Measurements from ENCODE around the gene MTO1. TPM values are rescaled to one million over a fixed set of nuclear protein-coding genes. Genes with fewer than 3 reads are reported as not detected.
"Not testable (repeated sequence)": the region's sequence is repeated elsewhere in the genome, so short reads cannot be mapped to it uniquely, and the experiment has no call there.

The MTO1 gene
- total RNA-seq, 2 donors from 2014 or later = 17.2 to 19.6 TPM

DNA sequence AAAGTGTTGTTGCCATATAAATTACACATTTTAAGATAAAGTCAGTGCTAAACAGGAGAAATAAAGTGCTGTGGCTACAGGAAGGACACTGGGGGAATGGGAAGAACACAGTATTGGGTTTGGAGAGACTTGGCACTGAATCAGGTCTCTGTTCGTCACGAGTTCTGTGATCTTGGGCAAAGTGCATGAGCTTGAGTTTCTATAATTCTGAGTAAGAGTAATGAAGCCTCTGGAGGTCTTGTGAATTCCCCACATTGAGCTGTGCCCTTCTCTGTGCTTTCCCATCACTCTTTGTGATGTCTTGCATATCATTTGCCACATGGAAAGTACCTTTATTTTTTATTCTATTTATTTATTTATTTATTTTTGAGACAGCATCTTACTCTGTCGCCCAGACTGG is 76.1 kb downstream of the MTO1 start:
- H3K4me1 ChIP-seq (replicated peaks) = no peaks in the 10 kb centered on the region
- 86% methylated on average over 3 of the region's 3 CpGs for WGBS
- no peaks in the 10 kb centered on the region for H3K27me3 ChIP-seq (replicated peaks; ENCODE audit: insufficient read depth)
- H3K9me3 ChIP-seq = no peaks in the 10 kb centered on the region
- H3K4me3 ChIP-seq = no peak overlapping the region
- no peak overlapping the region for H3K27ac ChIP-seq
- no peak for DNase-seq (ENCODE audit: low spot score)
- TF ChIP-seq POLR2A (IDR thresholded peaks at IDR 0.05) (no peak), POLR2AphosphoS5 (IDR thresholded peaks at IDR 0.05) (no peak)
- TF ChIP-seq, protein P1, sequence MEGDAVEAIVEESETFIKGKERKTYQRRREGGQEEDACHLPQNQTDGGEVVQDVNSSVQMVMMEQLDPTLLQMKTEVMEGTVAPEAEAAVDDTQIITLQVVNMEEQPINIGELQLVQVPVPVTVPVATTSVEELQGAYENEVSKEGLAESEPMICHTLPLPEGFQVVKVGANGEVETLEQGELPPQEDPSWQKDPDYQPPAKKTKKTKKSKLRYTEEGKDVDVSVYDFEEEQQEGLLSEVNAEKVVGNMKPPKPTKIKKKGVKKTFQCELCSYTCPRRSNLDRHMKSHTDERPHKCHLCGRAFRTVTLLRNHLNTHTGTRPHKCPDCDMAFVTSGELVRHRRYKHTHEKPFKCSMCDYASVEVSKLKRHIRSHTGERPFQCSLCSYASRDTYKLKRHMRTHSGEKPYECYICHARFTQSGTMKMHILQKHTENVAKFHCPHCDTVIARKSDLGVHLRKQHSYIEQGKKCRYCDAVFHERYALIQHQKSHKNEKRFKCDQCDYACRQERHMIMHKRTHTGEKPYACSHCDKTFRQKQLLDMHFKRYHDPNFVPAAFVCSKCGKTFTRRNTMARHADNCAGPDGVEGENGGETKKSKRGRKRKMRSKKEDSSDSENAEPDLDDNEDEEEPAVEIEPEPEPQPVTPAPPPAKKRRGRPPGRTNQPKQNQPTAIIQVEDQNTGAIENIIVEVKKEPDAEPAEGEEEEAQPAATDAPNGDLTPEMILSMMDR (IDR thresholded peaks at IDR 0.05) = no peak
- intact Hi-C loops (cut with DNase I) = no loop called here
- no peaks in the 10 kb centered on the region for H3K36me3 ChIP-seq

DNA sequence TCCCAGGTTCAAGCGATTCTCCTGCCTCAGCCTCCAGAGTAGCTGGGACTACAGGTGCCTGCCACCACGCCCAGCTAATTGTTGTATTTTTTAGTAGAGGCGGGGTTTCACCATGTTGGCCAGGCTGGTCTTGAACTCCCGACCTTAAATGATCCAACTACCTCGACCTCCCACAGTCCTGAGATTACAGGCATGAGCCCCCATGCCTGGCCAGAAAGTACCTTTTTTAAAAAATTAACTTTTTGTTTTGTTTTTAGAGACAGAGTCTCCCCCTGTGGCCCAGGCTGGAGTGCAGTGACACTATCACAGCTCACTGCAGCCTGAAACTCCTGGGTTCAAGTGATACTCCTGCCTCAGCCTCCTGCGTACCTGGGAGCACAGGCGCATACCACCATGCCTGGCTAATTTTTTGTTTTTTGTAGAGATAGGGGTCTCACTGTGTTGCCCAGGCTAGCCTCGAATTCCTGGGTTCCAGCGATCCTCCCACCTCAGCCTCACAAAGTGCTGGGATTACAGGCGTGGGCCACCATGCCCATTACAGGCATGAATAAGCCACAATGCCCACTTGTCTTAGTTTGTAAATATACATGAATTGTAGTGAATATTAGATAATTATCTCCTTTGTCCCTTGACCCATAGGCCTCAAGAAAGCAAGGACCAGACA is 76.7 kb downstream of the MTO1 start:
- Histone ChIP-seq H3K27me3 (replicated peaks; ENCODE audit: insufficient read depth) (no peaks in the 10 kb centered on the region), H3K27ac (no peak overlapping the region), H3K4me1 (replicated peaks) (no peaks in the 10 kb centered on the region), H3K9me3 (no peaks in the 10 kb centered on the region), H3K4me3 (no peak overlapping the region), H3K36me3 (no peaks in the 10 kb centered on the region)
- 93% methylated on average over 10 of the region's 10 CpGs for WGBS
- TF ChIP-seq, protein P1 (IDR thresholded peaks at IDR 0.05) = no peak
- TF ChIP-seq POLR2A (IDR thresholded peaks at IDR 0.05) = no peak
- TF ChIP-seq POLR2AphosphoS5 (IDR thresholded peaks at IDR 0.05) = no peak
- intact Hi-C loops (cut with DNase I) = no loop called here
- DNase-seq (ENCODE audit: low spot score) = no peak

DNA sequence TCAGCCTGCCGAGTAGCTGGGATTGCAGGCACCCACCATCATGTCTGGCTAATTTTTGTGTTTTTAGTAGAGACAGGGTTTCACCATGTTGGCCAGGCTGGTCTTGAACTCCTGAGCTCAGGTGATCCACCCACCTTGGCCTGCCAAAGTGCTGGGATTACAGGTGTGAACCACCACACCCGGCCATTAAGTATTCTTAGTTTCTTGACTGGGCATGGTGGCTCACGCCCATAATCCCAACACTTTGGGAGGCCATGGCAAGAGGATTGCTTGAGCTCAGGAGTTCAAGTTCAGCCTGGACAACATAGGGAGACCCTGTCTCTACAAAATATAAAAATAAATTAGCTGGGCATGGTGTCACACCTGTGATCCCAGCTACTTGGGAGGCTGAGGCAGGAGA is 80.9 kb downstream of the MTO1 start:
- H3K27ac ChIP-seq; H3K27me3 ChIP-seq (replicated peaks; ENCODE audit: insufficient read depth); H3K4me1 ChIP-seq (replicated peaks); H3K9me3 ChIP-seq; H3K36me3 ChIP-seq; DNase-seq (ENCODE audit: low spot score); intact Hi-C loops (cut with DNase I); H3K4me3 ChIP-seq: not testable (repeated sequence)
- WGBS = 95% methylated on average over 3 of the region's 3 CpGs

DNA sequence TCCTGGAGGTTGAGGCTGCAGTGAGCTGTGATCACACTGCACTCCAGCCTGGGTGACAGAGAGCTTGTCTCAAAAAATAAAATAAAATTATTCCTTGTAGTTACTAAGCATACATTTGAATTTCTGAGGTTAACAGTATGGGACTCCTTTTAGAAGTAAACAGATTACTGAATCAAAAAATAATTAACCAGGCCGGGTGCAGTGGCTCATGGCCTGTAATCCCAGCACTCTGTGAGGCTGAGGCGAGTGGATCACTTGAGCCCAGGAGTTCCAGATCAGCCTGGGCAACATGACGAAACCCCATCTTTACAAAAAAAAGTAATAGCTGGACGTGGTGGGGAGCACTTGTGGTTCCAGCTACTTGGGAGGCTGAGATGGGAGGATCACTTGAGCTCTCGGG is 81.4 kb downstream of the MTO1 start:
- intact Hi-C loops (cut with DNase I) = no loop called here
- WGBS = 91% methylated on average over 5 of the region's 5 CpGs
- H3K9me3 ChIP-seq = no peaks in the 10 kb centered on the region
- TF ChIP-seq, protein P1 (IDR thresholded peaks at IDR 0.05) = no peak
- no peak for TF ChIP-seq POLR2AphosphoS5 (IDR thresholded peaks at IDR 0.05)
- TF ChIP-seq POLR2A (IDR thresholded peaks at IDR 0.05) = no peak
- no peaks in the 10 kb centered on the region for H3K36me3 ChIP-seq
- no peaks in the 10 kb centered on the region for H3K4me1 ChIP-seq (replicated peaks)
- no peak overlapping the region for H3K27ac ChIP-seq
- no peaks in the 10 kb centered on the region for H3K27me3 ChIP-seq (replicated peaks; ENCODE audit: insufficient read depth)
- H3K4me3 ChIP-seq = no peak overlapping the region
- DNase-seq (ENCODE audit: low spot score) = no peak

DNA sequence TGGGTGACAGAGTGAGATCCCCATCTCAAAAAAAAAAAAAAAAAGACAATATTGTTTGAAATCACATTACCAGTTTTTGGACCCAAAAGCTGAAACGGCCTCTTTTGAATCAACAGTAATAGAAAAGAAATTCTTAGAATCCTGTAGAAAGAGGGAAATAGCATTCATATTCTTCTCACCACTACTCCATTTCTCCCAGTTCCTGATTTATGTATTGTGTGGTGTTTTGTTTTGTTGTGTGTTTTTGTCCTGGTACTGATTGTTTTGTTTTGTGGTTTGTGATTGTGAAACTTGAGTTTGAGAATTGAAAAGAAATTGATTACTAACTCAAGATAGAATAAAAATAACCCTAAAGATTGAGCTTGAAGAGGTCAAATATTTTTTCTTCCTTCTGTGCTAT is 85.5 kb downstream of the MTO1 start:
- no peaks in the 10 kb centered on the region for H3K36me3 ChIP-seq
- no peaks in the 10 kb centered on the region for H3K27me3 ChIP-seq (replicated peaks; ENCODE audit: insufficient read depth)
- no peak for DNase-seq (ENCODE audit: low spot score)
- 88% methylated on average over 1 of the region's 1 CpG for WGBS
- no peak overlapping the region for H3K27ac ChIP-seq
- no peaks in the 10 kb centered on the region for H3K4me1 ChIP-seq (replicated peaks)
- no peaks in the 10 kb centered on the region for H3K9me3 ChIP-seq
- TF ChIP-seq, protein P1 (IDR thresholded peaks at IDR 0.05) = no peak
- TF ChIP-seq POLR2A (IDR thresholded peaks at IDR 0.05) (no peak), POLR2AphosphoS5 (IDR thresholded peaks at IDR 0.05) (no peak)
- intact Hi-C loops (cut with DNase I) = no loop called here
- no peak overlapping the region for H3K4me3 ChIP-seq
